ENCODE measurements around the gene AP2M1. TPM values are rescaled to one million over a fixed set of nuclear protein-coding genes. Genes with fewer than 3 reads are reported as not detected.

Gene AP2M1
- polyA plus RNA-seq, 1 of the 3 experiments (the other 2 are of a cell fraction), result 759 TPM

- no peak for DNase-seq
- Histone ChIP-seq H3K4me3 (ENCODE audit: low read depth in 2 of 2, low read length in 1 of 2) (no peak overlapping the region), H3K27ac (ENCODE audit: low read depth in 2 of 2, low read length in 1 of 2) (no peak overlapping the region), H3K9ac (no peak overlapping the region), H4K20me1 (ENCODE audit: insufficient read depth) (no peaks in the 10 kb centered on the region), H2AFZ (ENCODE audit: low read depth) (no peak overlapping the region), H3K36me3 (replicated peaks in 1 of 2; ENCODE audit: control insufficient read depth in 1 of 2, insufficient read depth in 2 of 2, low read length in 1 of 2) (no peaks in the 10 kb centered on the region), H3K4me1 (ENCODE audit: control insufficient read depth in 1 of 2, insufficient read depth in 2 of 2, low read depth in 1 of 2, low read length in 1 of 2) (peaks cover 0 to 28% of the 10 kb centered on the region in 2 experiments; a peak in 2 of 4 replicates), H3K9me3 (no peaks in the 10 kb centered on the region), H3K9me2 (no peaks in the 10 kb centered on the region), H3F3A (replicated peaks; ENCODE audit: insufficient read depth) (no peaks in the 10 kb centered on the region), H3K27me3 (ENCODE audit: insufficient read depth) (peaks cover 27% of the 10 kb centered on the region), H3K79me2 (ENCODE audit: insufficient read depth) (no peaks in the 10 kb centered on the region), H3K4me2 (no peak overlapping the region)
- ChIA-PET CTCF (interaction anchor here (1.0 to 2.6 kb wide), 4 partner anchors 10 to 18 kb away, joined by 3 to 18 read pairs (median 4); partner anchors contain the start of gene EEF1AKMT4), POLR2A (no interaction called here)
- WGBS (ENCODE audit: low lambda C conversion rate), result 75% methylated on average over 3 of the region's 3 CpGs
- no peak for TF ChIP-seq FOSL2 (IDR thresholded peaks at IDR 0.05; ENCODE audit: borderline replicate concordance, low read depth)
- no peak for TF ChIP-seq RXRA (IDR thresholded peaks at IDR 0.05; ENCODE audit: borderline replicate concordance, low read depth)
- no peak for TF ChIP-seq MEF2A (IDR thresholded peaks at IDR 0.05; ENCODE audit: borderline replicate concordance, low read depth)
- TF ChIP-seq JUND (IDR thresholded peaks at IDR 0.05), result no peak
- TF ChIP-seq GATA2 (CRISPR knock-in tag; IDR thresholded peaks at IDR 0.05), result no peak
- no peak for TF ChIP-seq SMC3 (IDR thresholded peaks at IDR 0.05; ENCODE audit: low read depth, low read length)
- TF ChIP-seq NFIC (IDR thresholded peaks at IDR 0.05; ENCODE audit: borderline replicate concordance), result no peak
- no peak for TF ChIP-seq NRF1 (IDR thresholded peaks at IDR 0.05; ENCODE audit: low read depth, low read length)
- TF ChIP-seq PBX3 (IDR thresholded peaks at IDR 0.05), result no peak
- no peak for TF ChIP-seq RAD21 (IDR thresholded peaks at IDR 0.05; ENCODE audit: low read length)
- no peak for TF ChIP-seq RFX5 (IDR thresholded peaks at IDR 0.05; ENCODE audit: low read length)
- no peak for TF ChIP-seq CTCF (IDR thresholded peaks at IDR 0.05)
- no peak for TF ChIP-seq TAF1 (IDR thresholded peaks at IDR 0.05; ENCODE audit: borderline replicate concordance, low read depth, low read length)
Observed at GRCh38 chr3:184231671-184232070, 57.0 kb downstream of the AP2M1 start.

- no peaks in the 10 kb centered on the region for H3F3A ChIP-seq (replicated peaks; ENCODE audit: insufficient read depth)
- no peak overlapping the region for H3K27ac ChIP-seq (ENCODE audit: low read depth in 2 of 2, low read length in 1 of 2)
- H3K4me1 ChIP-seq (ENCODE audit: control insufficient read depth in 1 of 2, insufficient read depth in 2 of 2, low read depth in 1 of 2, low read length in 1 of 2), result peaks cover 0 to 28% of the 10 kb centered on the region in 2 experiments; a peak in 2 of 4 replicates
- H3K27me3 ChIP-seq (ENCODE audit: insufficient read depth), result peaks cover 27% of the 10 kb centered on the region
- H3K4me3 ChIP-seq (ENCODE audit: low read depth in 2 of 2, low read length in 1 of 2), result no peak overlapping the region
- no peaks in the 10 kb centered on the region for H4K20me1 ChIP-seq (ENCODE audit: insufficient read depth)
- H3K4me2 ChIP-seq, result no peak overlapping the region
- H3K9ac ChIP-seq, result no peak overlapping the region
- TF ChIP-seq POLR2AphosphoS5 (IDR thresholded peaks at IDR 0.05; ENCODE audit: low read depth, low read length) (no peak), NFIC (IDR thresholded peaks at IDR 0.05; ENCODE audit: borderline replicate concordance) (no peak), RAD21 (IDR thresholded peaks at IDR 0.05; ENCODE audit: low read length) (no peak), RXRA (IDR thresholded peaks at IDR 0.05; ENCODE audit: borderline replicate concordance, low read depth) (no peak), FOXJ3 (CRISPR knock-in tag; IDR thresholded peaks at IDR 0.05) (no peak), FOXM1 (IDR thresholded peaks at IDR 0.05; ENCODE audit: low read depth) (no peak), ELF1 (IDR thresholded peaks at IDR 0.05) (no peak), EZH2phosphoT487 (IDR thresholded peaks at IDR 0.05; ENCODE audit: borderline replicate concordance, low read depth) (no peak)
- H3K9me2 ChIP-seq, result no peaks in the 10 kb centered on the region
- no peaks in the 10 kb centered on the region for H3K9me3 ChIP-seq
- no peaks in the 10 kb centered on the region for H3K79me2 ChIP-seq (ENCODE audit: insufficient read depth)
- no peak overlapping the region for H2AFZ ChIP-seq (ENCODE audit: low read depth)
- CTCF ChIA-PET, result interaction anchor here (0.9 to 2.6 kb wide), 13 partner anchors 7 to 337 kb away, joined by 3 to 8 read pairs (median 4); partner anchors contain the start of genes ABCC5 and EEF1AKMT4
- POLR2A ChIA-PET, result interaction anchor here (0.9 kb wide), 1 partner anchor 9 kb away, joined by 3 read pairs; no protein-coding TSS in a partner anchor
- H3K36me3 ChIP-seq (replicated peaks in 1 of 2; ENCODE audit: control insufficient read depth in 1 of 2, insufficient read depth in 2 of 2, low read length in 1 of 2), result no peaks in the 10 kb centered on the region
- 90% methylated on average over 12 of the region's 23 CpGs for WGBS (ENCODE audit: low lambda C conversion rate)
- no peak for DNase-seq
Observed at GRCh38 chr3:184233127-184233843, 58.6 kb downstream of the AP2M1 start.

Measured in SK-N-SH (cell line).